ENCODE data around the gene USP10.

The USP10 gene

GRCh38 chr16:84790301-84790700 is 90.5 kb downstream of the USP10 start:
- no peak for ATAC-seq
- no peak for TF ChIP-seq GLIS3 (CRISPR knock-in tag; IDR thresholded peaks at IDR 0.05)
- TF ChIP-seq TOX (CRISPR knock-in tag; IDR thresholded peaks at IDR 0.05; ENCODE audit: borderline replicate concordance), result no peak
- TF ChIP-seq OSR1 (CRISPR knock-in tag; IDR thresholded peaks at IDR 0.05), result no peak
- no peak for TF ChIP-seq BACH2 (CRISPR knock-in tag; IDR thresholded peaks at IDR 0.05; ENCODE audit: borderline replicate concordance)
- no peak for TF ChIP-seq ZNF565 (CRISPR knock-in tag; conservative IDR thresholded peaks at IDR 0.05; ENCODE audit: low read depth)
- no peak for TF ChIP-seq CREB5 (CRISPR knock-in tag; IDR thresholded peaks at IDR 0.05; ENCODE audit: low read depth)
- TF ChIP-seq ZNF70 (CRISPR knock-in tag; IDR thresholded peaks at IDR 0.05), result no peak
- no peak for TF ChIP-seq TSHZ2 (CRISPR knock-in tag; IDR thresholded peaks at IDR 0.05)
- TF ChIP-seq ARNTL (CRISPR knock-in tag; IDR thresholded peaks at IDR 0.05; ENCODE audit: borderline replicate concordance, low read depth), result no peak
- TF ChIP-seq PPARA (CRISPR knock-in tag; IDR thresholded peaks at IDR 0.05; ENCODE audit: borderline replicate concordance), result no peak
- no peak for TF ChIP-seq CSDC2 (CRISPR knock-in tag; IDR thresholded peaks at IDR 0.05)
- TF ChIP-seq ISL1 (CRISPR knock-in tag; IDR thresholded peaks at IDR 0.05), result no peak
- TF ChIP-seq SNAI2 (CRISPR knock-in tag; IDR thresholded peaks at IDR 0.05), result no peak
- no peak for TF ChIP-seq TCF4 (CRISPR knock-in tag; IDR thresholded peaks at IDR 0.05; ENCODE audit: borderline replicate concordance)
- no peak for TF ChIP-seq ESRRG (CRISPR knock-in tag; IDR thresholded peaks at IDR 0.05)

GRCh38 chr16:84791088-84791487 is 91.3 kb downstream of the USP10 start:
- no peak for ATAC-seq
- TF ChIP-seq SNAI2 (CRISPR knock-in tag; IDR thresholded peaks at IDR 0.05), result no peak
- no peak for TF ChIP-seq ZNF8 (CRISPR knock-in tag; IDR thresholded peaks at IDR 0.05)
- no peak for TF ChIP-seq CSRNP3 (CRISPR knock-in tag; IDR thresholded peaks at IDR 0.05)
- no peak for TF ChIP-seq CREB5 (CRISPR knock-in tag; IDR thresholded peaks at IDR 0.05; ENCODE audit: low read depth)
- TF ChIP-seq ISL1 (CRISPR knock-in tag; IDR thresholded peaks at IDR 0.05), result no peak
- no peak for TF ChIP-seq ZFP3 (CRISPR knock-in tag; IDR thresholded peaks at IDR 0.05)
- TF ChIP-seq CSDC2 (CRISPR knock-in tag; IDR thresholded peaks at IDR 0.05), result no peak
- no peak for TF ChIP-seq ZC3H10 (CRISPR knock-in tag; IDR thresholded peaks at IDR 0.05)
- TF ChIP-seq ZNF70 (CRISPR knock-in tag; IDR thresholded peaks at IDR 0.05), result no peak
- no peak for TF ChIP-seq BACH2 (CRISPR knock-in tag; IDR thresholded peaks at IDR 0.05; ENCODE audit: borderline replicate concordance)
- TF ChIP-seq TSHZ2 (CRISPR knock-in tag; IDR thresholded peaks at IDR 0.05), result no peak
- no peak for TF ChIP-seq POU6F1 (CRISPR knock-in tag; IDR thresholded peaks at IDR 0.05; ENCODE audit: borderline replicate concordance, low read depth)
- TF ChIP-seq TCF4 (CRISPR knock-in tag; IDR thresholded peaks at IDR 0.05; ENCODE audit: borderline replicate concordance), result no peak
- TF ChIP-seq ZNF565 (CRISPR knock-in tag; conservative IDR thresholded peaks at IDR 0.05; ENCODE audit: low read depth), result no peak
- no peak for TF ChIP-seq RARB (CRISPR knock-in tag; IDR thresholded peaks at IDR 0.05)
- TF ChIP-seq ARNTL (CRISPR knock-in tag; IDR thresholded peaks at IDR 0.05; ENCODE audit: borderline replicate concordance, low read depth), result no peak
- TF ChIP-seq PATZ1 (CRISPR knock-in tag; IDR thresholded peaks at IDR 0.05; ENCODE audit: borderline replicate concordance), result no peak

All from SK-N-SH treated with all-trans-retinoic acid at 6 μM for 48 hours (cell line).